Islet precursor cell (in vitro differentiated cells): ENCODE data around the gene MYEOV.

Experiments
- DNase-seq: peaks from one replicate; pipeline ENCODE4 v3.0.0-alpha.2; 2018

MYEOV gene

GRCh38 chr11:69343401-69344321 is 49.7 kb downstream of the MYEOV start:
- peak; percentile 50 for DNase-seq

DNA sequence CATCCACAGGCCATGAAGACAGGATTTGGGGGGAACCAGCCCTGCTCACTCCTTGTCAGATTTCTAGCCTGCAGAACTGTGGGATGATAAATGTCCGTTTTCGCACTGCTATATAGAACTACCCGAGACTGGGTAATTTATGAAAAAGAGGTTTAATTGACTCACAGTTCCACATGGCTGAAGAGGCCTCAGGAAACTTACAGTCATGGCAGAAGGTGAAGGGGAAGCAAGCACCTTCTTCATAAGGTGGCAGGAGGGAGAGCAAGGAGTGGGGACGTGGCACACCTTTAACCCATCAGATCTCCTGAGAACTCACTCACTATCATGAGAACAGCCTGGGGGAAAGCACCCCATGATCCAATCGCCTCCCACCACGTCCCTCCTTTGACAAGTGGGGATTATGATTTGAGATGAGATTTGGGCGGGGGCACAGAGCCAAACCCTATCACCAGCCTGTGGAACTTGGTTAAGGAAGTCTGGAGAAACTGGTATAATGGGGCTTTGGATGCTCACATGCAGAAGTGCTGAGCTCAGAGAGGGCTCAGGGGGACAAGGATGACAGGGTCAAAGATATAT is 50.7 kb downstream of the MYEOV start:
- peak; percentile 11 for DNase-seq
